Measurements from ENCODE around the gene METTL16.

Gene METTL16

DNA sequence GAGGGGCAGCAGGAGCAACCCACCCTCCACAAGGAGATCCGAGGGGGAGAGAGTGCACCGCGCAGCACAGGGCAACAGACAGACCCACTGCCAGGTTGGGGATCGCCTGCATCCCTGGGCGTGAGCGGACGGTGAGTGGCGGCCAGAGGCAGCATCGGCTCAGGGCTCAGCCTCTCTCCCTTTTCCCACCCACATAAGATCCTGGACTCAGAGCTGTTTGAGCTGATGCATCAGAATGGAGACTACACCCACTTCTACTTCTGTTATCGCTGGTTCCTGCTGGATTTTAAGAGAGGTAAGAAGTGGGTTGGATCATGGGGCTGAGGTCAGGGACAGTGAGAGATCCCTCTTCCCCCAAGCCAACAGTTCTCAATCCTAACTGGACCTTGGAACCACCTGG lies 134.0 kb downstream of the METTL16 start:
- no peak for DNase-seq

DNA sequence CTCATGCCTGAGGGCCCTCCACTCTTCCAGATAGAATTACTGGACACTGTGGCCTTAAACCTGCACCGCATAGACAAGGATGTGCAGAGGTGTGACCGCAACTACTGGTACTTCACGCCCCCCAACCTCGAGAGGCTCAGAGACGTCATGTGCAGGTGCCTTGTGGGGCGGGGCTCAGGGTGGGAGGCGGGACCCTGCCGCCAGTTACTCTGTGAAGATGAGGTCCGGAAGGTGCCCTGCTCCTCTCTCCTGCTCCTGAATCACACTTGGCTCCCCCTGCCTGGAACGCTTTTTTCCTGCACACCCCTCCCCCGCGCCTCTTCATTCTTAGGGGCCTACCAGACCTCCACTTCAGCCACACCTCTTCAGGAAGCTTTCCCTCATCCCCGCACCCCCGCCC lies 135.6 kb downstream of the METTL16 start:
- DNase-seq, result no peak

DNA sequence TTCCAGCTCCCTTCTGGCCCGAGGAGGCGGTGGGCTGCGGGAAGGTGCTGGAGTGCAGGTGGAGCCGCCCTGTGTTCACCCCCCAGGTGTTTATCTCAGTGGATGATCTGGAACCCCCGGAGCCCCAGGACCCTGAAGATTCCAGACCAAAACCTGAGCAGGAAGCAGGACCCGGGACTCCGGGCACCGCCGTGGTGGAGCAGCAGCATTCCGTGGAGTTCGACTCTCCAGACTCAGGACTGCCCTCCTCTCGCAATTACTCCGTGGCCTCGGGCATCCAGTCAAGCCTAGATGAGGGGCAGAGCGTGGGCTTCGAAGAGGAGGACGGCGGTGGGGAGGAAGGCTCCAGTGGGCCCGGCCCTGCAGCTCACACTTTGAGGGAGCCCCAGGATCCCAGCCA lies 136.3 kb downstream of the METTL16 start:
- no peak for DNase-seq

DNA sequence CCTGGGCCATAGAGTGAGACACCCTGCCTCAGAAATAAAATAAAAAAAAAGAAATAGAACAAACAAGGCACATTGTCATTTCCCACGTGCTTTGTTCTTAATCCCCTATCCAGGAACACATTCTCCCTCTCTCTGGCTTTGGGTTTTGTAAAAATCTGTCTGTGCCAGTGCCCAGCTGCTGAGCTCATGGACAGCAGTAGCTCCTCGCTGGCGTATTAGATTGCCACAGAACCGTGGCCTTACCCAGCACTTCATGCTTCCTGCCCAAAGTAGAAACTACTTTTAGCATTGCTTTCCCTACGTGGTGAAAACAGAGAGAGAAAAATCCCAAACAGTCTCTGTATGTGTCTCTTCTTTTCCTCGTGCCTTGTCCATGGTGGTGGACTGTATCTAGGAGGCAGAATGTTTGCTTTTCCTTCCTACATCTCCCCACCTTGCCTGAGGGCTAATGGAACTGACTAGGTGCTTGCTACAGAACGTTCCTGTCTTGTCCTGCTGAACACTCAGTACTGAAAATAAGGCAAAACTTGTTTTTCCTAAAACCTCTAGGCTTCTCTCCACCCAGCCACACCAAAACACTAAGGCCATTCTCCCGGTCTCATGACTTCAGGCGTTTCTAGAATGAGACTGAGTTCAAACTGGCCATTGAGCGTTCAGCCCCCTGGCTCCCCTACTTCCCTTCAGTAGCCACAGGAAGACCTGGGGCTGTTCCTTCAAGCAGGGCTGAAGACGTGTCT lies 137.0 kb downstream of the METTL16 start:
- no peak for DNase-seq

DNA sequence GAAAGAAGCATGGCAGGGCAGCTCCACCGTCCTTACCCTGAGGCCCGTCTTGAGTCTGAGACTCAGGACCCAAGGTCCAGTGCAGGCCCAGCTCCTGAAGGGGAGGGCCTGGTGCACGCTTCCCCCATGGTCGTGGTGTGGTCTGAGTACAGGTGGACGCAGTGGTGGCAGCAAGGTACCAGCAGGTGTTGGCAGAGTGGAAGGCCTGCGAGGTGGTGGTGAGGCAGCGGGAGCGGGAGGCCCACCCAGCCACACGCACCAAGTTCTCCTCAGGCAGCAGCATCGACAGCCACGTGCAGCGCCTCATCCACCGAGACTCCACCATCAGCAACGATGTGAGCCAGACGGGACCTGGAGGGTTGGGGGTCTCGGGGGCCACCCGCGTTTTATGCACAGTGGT lies 138.5 kb downstream of the METTL16 start:
- DNase-seq, result no peak

DNA sequence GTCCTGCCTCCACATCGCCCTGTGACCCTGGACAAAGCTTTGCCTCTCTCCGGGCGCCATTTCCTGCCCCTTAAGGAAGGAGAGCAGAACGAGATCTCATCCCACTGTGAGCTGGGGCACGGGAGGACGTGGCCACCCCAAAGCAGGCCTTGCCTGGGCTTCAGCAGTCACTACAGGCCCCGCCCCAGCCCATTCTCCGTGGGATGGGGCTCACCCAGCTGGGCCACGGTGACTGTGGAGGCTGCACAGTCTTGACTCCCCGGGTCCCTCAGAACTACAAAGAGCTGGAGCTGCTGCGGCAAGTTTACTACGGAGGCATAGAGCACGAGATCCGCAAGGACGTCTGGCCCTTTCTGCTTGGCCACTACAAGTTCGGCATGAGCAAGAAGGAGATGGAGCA lies 139.0 kb downstream of the METTL16 start:
- no peak for DNase-seq

DNA sequence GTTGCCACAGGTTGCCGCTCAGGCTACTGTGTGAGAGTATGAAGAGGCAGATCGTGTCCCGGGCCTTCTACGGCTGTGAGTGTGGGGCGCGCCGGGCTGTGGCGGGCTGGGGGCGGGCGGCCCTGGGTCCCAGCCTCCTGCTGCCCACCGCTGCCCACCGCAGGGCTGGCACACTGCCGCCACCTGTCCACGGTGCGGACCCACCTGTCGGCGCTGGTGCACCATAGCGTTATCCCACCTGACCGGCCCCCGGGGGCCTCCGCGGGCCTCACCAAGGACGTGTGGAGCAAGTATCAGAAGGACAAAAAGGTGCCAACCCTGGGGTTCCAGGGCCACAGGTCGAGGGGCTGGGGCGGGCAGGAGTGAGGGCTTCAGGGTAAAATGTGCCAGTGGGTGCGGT lies 139.5 kb downstream of the METTL16 start:
- no peak for DNase-seq

DNA sequence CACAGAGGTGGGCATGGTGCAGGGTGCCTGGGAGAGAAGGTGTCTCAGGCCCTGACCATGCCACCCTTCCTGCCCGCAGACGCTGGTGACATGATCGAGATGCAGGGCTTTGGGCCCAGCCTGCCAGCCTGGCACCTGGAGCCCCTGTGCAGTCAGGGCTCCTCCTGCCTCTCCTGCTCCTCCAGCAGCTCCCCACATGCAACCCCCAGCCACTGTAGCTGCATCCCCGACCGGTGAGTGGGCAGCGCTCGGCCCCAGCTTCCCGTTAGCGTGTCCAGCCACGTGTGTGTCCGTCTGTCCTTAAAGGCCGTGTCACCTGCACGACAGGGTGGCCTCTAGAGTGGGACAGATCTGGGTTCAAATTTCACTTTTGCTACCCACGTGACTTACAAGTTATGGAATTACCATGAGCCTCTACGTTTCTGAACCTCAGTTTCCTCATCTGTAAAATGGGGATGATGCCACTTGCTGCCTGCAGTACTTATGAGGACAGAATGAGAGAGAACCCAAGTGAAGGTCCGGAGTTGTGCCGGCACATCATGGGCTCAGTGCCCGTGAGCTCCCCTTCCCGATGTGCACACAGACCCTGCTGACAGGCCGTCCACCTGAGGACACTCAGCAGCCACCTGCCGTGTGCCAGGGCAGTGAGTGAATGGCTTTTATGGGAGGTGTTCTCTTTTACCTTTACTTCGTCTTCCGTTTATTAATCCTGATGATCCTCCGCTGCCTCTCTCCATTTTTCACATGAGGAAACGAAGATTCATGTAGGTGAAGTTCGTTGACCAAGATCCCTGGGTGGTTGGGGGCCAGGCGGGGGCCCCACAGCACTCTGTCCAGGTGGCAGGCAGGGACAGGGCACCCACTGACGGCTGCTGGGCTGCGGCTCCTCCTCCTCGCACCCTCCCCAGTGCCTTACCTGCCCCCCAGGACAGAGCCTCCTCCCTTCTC lies 140.2 kb downstream of the METTL16 start:
- DNase-seq, result no peak

DNA sequence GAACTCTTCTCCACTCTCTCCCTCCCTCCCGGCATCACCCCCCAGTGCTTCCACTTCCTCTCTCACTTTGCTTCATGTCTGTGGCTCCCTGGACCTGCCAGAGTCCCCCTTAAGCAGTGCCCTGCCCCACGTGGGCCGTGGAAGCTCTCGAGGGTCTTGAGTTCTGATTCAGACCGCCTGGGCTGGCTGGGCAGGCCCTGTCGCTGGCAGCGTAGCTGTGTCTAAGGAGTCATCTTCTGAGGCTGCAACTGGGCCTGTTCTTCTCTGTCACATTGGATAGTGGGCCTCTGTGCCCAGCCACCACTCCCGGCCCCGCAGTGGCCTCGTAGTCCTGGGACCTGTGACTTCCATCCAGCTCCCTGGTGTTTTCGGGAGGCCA lies 141.5 kb downstream of the METTL16 start:
- DNase-seq, result no peak

DNA sequence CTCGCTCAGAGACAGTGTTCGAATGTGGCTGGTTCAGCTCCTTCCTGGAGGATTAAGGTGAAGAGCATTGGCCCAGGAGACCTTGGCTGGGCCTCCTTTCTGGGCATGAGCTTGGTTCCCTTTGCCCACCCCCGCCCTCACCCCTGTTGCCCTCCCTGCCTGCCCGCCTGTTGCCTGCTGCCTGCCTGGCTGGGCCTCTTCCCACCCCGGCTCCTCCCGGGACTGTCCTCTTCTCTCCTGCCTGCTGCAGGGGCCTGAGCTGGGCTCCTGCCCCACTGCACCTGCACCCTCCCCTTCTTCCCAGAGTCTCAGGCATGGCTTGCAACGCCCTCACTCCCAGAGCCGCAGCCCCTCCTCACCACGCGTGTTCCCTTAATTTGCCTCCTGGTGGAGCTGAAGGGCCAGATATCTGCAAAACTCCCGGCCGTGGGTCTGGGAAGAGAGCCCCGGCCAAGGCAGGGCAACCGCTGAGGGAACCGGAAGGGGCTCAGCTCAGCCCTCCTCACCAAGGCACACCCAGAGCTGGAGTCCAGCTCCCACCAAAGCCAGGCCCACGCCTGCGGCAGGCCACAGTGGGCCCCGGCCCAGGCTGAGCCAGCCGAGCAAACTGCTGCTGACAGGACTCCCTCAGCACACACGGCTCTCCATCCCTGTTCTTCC lies 142.0 kb downstream of the METTL16 start:
- peak in 1 of 2 experiments; percentile 32 for DNase-seq

DNA sequence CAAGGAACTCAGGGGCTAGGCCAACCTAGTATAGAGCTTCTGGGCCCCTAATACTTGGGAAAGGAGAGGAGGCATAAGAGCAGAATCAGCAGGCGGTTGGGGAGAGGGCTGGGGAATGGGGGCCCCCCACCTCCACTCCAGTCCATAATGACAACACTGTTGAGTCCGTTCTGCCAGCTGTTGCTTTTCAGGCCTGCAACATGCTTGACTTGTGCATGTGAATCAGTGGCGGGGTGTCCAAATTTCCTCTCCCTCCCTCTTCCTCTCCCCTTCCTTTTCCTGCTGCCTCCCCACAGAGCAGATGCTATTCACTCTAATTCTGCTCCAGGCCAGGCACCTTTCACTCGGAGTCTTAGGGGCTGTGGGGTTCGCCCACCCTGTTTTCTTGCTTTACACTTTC lies 142.6 kb downstream of the METTL16 start:
- DNase-seq, result no peak

DNA sequence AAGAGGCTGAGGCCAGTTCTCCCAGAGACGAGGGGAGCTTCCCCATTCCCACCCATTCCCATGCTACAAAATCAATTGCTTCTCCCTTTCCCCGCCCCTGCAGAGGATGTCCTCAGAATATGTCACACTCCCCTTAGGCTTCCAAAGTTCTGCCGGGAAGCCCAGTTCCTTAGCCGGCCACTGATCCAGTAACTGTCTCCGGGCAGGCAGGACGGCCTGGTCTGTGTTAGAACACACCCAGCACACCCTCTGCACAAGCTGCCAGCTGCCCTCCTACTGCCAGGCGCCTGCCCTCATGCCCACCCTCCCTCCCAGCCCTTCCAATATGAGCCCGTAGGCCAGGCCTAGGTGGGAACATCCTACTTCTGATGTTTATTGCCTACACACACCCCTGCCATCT lies 143.3 kb downstream of the METTL16 start:
- peak in 1 of 2 experiments; percentile 21 for DNase-seq

DNA sequence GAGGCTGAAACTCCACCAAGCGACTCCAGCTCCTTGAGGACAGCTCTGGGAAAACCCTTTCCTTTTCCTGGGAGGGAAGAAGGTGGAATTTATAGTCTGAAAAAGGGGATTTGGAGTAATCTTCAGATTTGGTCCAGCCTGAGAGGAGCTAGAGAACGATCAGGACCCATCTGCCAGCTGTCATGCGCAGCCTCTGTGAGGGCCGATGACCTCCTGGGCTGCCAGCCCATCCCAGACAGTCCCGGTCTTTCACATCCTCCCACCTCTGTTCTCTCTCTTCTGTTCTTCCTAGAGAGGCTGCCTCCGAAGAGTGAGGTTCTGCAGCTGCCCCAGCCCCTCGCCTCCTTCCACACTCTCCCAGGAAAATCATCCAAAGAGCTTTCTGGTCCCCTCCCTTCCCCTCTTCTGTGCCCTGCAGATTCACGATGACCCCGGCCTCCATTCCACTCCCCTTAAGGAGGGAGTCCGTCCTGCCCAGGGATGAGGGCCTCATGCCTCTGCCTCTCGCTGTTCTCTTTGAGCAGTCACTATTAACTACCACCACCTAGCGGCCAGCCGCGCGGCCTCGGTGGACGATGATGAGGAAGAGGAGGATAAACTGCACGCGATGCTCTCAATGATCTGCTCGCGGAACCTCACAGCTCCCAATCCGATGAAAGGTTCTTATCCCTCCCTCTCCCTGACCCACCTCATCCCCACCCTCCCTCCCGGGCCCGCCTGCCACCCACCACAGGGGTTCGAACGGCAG lies 144.8 kb downstream of the METTL16 start:
- DNase-seq, result no peak
